HG02642 (cell line): ENCODE measurements around the gene KLF13.

ENCODE experiments used
- ATAC-seq: cut with Tn5 transposase; IDR thresholded peaks from one replicate; pipeline ENCODE4 v1.9.1; 2021; ENCODE audit warnings: mild to moderate bottlenecking; ENCODE audit not compliant: unreplicated experiment, poor library complexity

KLF13 gene

GRCh38 chr15:31360843-31361763, 34.5 kb downstream of the KLF13 start:
- peak; percentile 71 for ATAC-seq

GRCh38 chr15:31361764-31362515, 35.3 kb downstream of the KLF13 start:
- no peak for ATAC-seq

- no peak for ATAC-seq
Measured at GRCh38 chr15:31362886-31363285, 36.3 kb downstream of the KLF13 start.

GRCh38 chr15:31364301-31365031, 37.8 kb downstream of the KLF13 start:
- no peak for ATAC-seq

- ATAC-seq, result no peak
Measured at GRCh38 chr15:31365032-31365654, 38.5 kb downstream of the KLF13 start.

GRCh38 chr15:31365655-31366127, 39.1 kb downstream of the KLF13 start:
- ATAC-seq, result peak; percentile 45

- ATAC-seq, result no peak
Measured at GRCh38 chr15:31366169-31366734, 39.6 kb downstream of the KLF13 start.

- ATAC-seq, result no peak
Measured at GRCh38 chr15:31367021-31367729, 40.5 kb downstream of the KLF13 start.

- ATAC-seq, result no peak
Measured at GRCh38 chr15:31367730-31368344, 41.2 kb downstream of the KLF13 start.

- ATAC-seq, result no peak
Measured at GRCh38 chr15:31369727-31370126, 43.1 kb downstream of the KLF13 start.

GRCh38 chr15:31371520-31372240, 45.0 kb downstream of the KLF13 start:
- ATAC-seq, result no peak

GRCh38 chr15:31372635-31373091, 46.0 kb downstream of the KLF13 start:
- no peak for ATAC-seq

GRCh38 chr15:31373096-31373865, 46.6 kb downstream of the KLF13 start:
- ATAC-seq, result no peak

- no peak for ATAC-seq
Measured at GRCh38 chr15:31373970-31374369, 47.3 kb downstream of the KLF13 start.

- no peak for ATAC-seq
Measured at GRCh38 chr15:31374489-31374888, 47.9 kb downstream of the KLF13 start.

- no peak for ATAC-seq
Measured at GRCh38 chr15:31374986-31375385, 48.4 kb downstream of the KLF13 start.

GRCh38 chr15:31375772-31376171, 49.1 kb downstream of the KLF13 start:
- no peak for ATAC-seq
